Gastrocnemius medialis (tissue), 4 donors: ENCODE measurements around the gene ZRANB3. TPM values are rescaled to one million over a fixed set of nuclear protein-coding genes. Genes with fewer than 3 reads are reported as not detected.
"Not testable (repeated sequence)": the region's sequence is repeated elsewhere in the genome, so short reads cannot be mapped to it uniquely, and the experiment has no call there.

ENCODE experiments used
- ATAC-seq, 2 donors: fragments of 150-250 bp; one replicate each; pipeline ENCODE4 v1.9.1; 2016
- DNase-seq, 2 donors: peaks; one replicate each; pipeline ENCODE4 v3.0.0-alpha.2; 2019
- H3K27ac ChIP-seq, 4 donors: fragments of 200-600 bp; sonication (generic); 1 replicate in 1 of 4; 2 replicates in 3 of 4; pipeline ENCODE4 v1.5.1; 2016 to 2018; ENCODE audit warnings: mild to moderate bottlenecking in 2 of 4, moderate library complexity in 1 of 4
- H3K27me3 ChIP-seq, 3 donors: fragments of 200-600 bp; sonication (generic) in 2 of 3; 1 replicate in 1 of 3; 2 replicates in 2 of 3; pipeline versions ENCODE4 v1.5.1 to v1.6.0; 2016 to 2019; ENCODE audit warnings: mild to moderate bottlenecking in 1 of 3, moderate library complexity in 1 of 3
- H3K36me3 ChIP-seq, 2 donors: fragments of 200-600 bp; sonication (generic) in 1 of 2; one replicate each; pipeline ENCODE4 v1.5.1; 2017 to 2018
- H3K4me1 ChIP-seq, 2 donors: fragments of 200-600 bp; sonication (generic) in 1 of 2; one replicate each; pipeline ENCODE4 v1.5.1; 2016 to 2017; ENCODE audit warnings: mild to moderate bottlenecking in 2 of 2
- H3K4me3 ChIP-seq, 4 donors: fragments of 200-600 bp; sonication (generic) in 3 of 4; 1 replicate in 1 of 4; 2 replicates in 3 of 4; pipeline ENCODE4 v1.5.1; 2016 to 2019; ENCODE audit warnings: mild to moderate bottlenecking in 2 of 4
- H3K9me3 ChIP-seq, 3 donors: fragments of 200-600 bp; sonication (generic) in 2 of 3; 1 replicate in 1 of 3; 2 replicates in 2 of 3; pipeline ENCODE4 v1.5.1; 2016 to 2019
- CTCF ChIP-seq, 5 experiments: fragments of 450-650 bp in 3 of 5; fragments of 200-600 bp in 2 of 5; sonication (generic) in 2 of 5; IDR thresholded peaks in 4 of 5; conservative IDR thresholded peaks in 1 of 5; 1 replicate in 4 of 5; 2 replicates in 1 of 5; pipeline ENCODE4 v1.5.1; 2016 to 2019; ENCODE audit warnings: antibody characterized with exemption in 5 of 5, mild to moderate bottlenecking in 3 of 5, moderate library complexity in 3 of 5
- POLR2A ChIP-seq, 2 donors: fragments of 450-650 bp; IDR thresholded peaks; one replicate each; pipeline ENCODE4 v1.6.1; 2017; ENCODE audit warnings: antibody characterized with exemption in 2 of 2, mild to moderate bottlenecking in 2 of 2, moderate library complexity in 2 of 2
- in situ Hi-C, 4 donors: fragments of 200-750 bp; cut with MboI; loops; one replicate each; pipeline versions ENCODE4 v1.15.0 to v1.8.0; 2017; ENCODE audit warnings: low sequenced_read_pairs in 4 of 4
- intact Hi-C: fragments of 100-400 bp; cut with DNase I; formaldehyde crosslinking; loops from one replicate; pipeline ENCODE4 v1.15.1; 2023; ENCODE audit warnings: low total_unique reads
- total RNA-seq, 4 donors: library from RNA; depleted of rRNA; stranded (reverse); fragments of >200 nt; gene quantifications; one replicate each; pipeline versions ENCODE4 v1.1.0 to v1.2.3, GENCODE V29; 2016

The ZRANB3 gene
- total RNA-seq, 4 donors from 2014 or later, result 1.9 to 4.8 (median 2.9) TPM

- Histone ChIP-seq H3K4me3 (no peak overlapping the region), H3K27ac (no peak overlapping the region), H3K4me1 (no peaks in the 10 kb centered on the region), H3K36me3 (peaks cover 0 to 20% of the 10 kb centered on the region in 2 donors), H3K9me3 (no peaks in the 10 kb centered on the region), H3K27me3 (no peaks in the 10 kb centered on the region)
- intact Hi-C loops (no loop called here), in situ Hi-C loops (no loop called here)
- DNase-seq (no peak), ATAC-seq (no peak)
- TF ChIP-seq POLR2A (IDR thresholded peaks at IDR 0.05) (no peak), CTCF (IDR thresholded peaks at IDR 0.05 in 4 of 5, conservative IDR thresholded peaks at IDR 0.05 in 1 of 5) (no peak)
Observed at GRCh38 chr2:135349941-135350340, 181.1 kb downstream of the ZRANB3 start.

- H3K27ac ChIP-seq, H3K4me3 ChIP-seq, H3K9me3 ChIP-seq, in situ Hi-C loops, intact Hi-C loops, H3K27me3 ChIP-seq, H3K4me1 ChIP-seq, ATAC-seq, DNase-seq: not testable (repeated sequence)
- H3K36me3 ChIP-seq, result peaks cover 0 to 20% of the 10 kb centered on the region in 2 donors
Observed at GRCh38 chr2:135348096-135348704, 182.8 kb downstream of the ZRANB3 start.

GRCh38 chr2:135337071-135337470, 193.9 kb downstream of the ZRANB3 start:
- Histone ChIP-seq H3K4me1 (no peaks in the 10 kb centered on the region), H3K27me3 (no peaks in the 10 kb centered on the region), H3K9me3 (no peaks in the 10 kb centered on the region), H3K27ac (no peak overlapping the region), H3K36me3 (no peaks in the 10 kb centered on the region), H3K4me3 (no peak overlapping the region)
- DNase-seq, result no peak
- in situ Hi-C loops, result no loop called here
- no peak for ATAC-seq
- intact Hi-C loops, result no loop called here
- no peak for TF ChIP-seq CTCF (IDR thresholded peaks at IDR 0.05 in 4 of 5, conservative IDR thresholded peaks at IDR 0.05 in 1 of 5)
- TF ChIP-seq POLR2A (IDR thresholded peaks at IDR 0.05), result no peak

GRCh38 chr2:135335256-135335655, 195.8 kb downstream of the ZRANB3 start:
- no peaks in the 10 kb centered on the region for H3K4me1 ChIP-seq
- DNase-seq (no peak), ATAC-seq (no peak)
- in situ Hi-C loops (no loop called here), intact Hi-C loops (no loop called here)
- TF ChIP-seq POLR2A (IDR thresholded peaks at IDR 0.05), result no peak
- no peak for TF ChIP-seq CTCF (IDR thresholded peaks at IDR 0.05 in 4 of 5, conservative IDR thresholded peaks at IDR 0.05 in 1 of 5)
- no peaks in the 10 kb centered on the region for H3K36me3 ChIP-seq
- no peaks in the 10 kb centered on the region for H3K27me3 ChIP-seq
- no peak overlapping the region for H3K27ac ChIP-seq
- H3K4me3 ChIP-seq, result no peak overlapping the region
- no peaks in the 10 kb centered on the region for H3K9me3 ChIP-seq

- Histone ChIP-seq H3K27ac (no peak overlapping the region), H3K4me1 (no peaks in the 10 kb centered on the region), H3K36me3 (no peaks in the 10 kb centered on the region), H3K27me3 (no peaks in the 10 kb centered on the region), H3K4me3 (no peak overlapping the region), H3K9me3 (no peaks in the 10 kb centered on the region)
- in situ Hi-C loops, result no loop called here
- ATAC-seq (no peak), DNase-seq (no peak)
- intact Hi-C loops, result no loop called here
- TF ChIP-seq POLR2A (IDR thresholded peaks at IDR 0.05), result no peak
- no peak for TF ChIP-seq CTCF (IDR thresholded peaks at IDR 0.05 in 4 of 5, conservative IDR thresholded peaks at IDR 0.05 in 1 of 5)
Observed at GRCh38 chr2:135327146-135327545, 203.9 kb downstream of the ZRANB3 start.
